GM23338 (cell line): ENCODE results near the gene UBE2H. TPM values are rescaled to one million over a fixed set of nuclear protein-coding genes. Genes with fewer than 3 reads are reported as not detected.
"Not testable (repeated sequence)": the region's sequence is repeated elsewhere in the genome, so short reads cannot be mapped to it uniquely, and the experiment has no call there.

Experiments used
- ATAC-seq: fragments of 200-7000 bp; cut with Tn5 transposase; 3 replicates; pipeline ENCODE4 v1.9.1; 2020
- DNase-seq: peaks from one replicate; pipeline ENCODE4 v3.0.0-alpha.2; 2015; ENCODE audit warnings: low spot score
- H2AFZ ChIP-seq: fragments of 200-600 bp; sonication (generic); 2 replicates; pipeline ENCODE4 v1.8.0; 2016; ENCODE audit warnings: antibody characterized with exemption, mild to moderate bottlenecking, moderate library complexity
- H3F3A ChIP-seq: fragments of 200-600 bp; sonication (generic); replicated peaks from 2 replicates; pipeline ENCODE4 v1.8.0; 2017; ENCODE audit warnings: antibody characterized with exemption, mixed run types, low read depth
- H3K27ac ChIP-seq: fragments of 200-600 bp; sonication (generic); 2 replicates; pipeline ENCODE4 v1.6.1; 2016; ENCODE audit warnings: low read depth
- H3K27me3 ChIP-seq: fragments of 200-600 bp; sonication (generic); 2 replicates; pipeline ENCODE4 v1.8.0; 2016; ENCODE audit warnings: mild to moderate bottlenecking, mixed run types, moderate library complexity; ENCODE audit not compliant: insufficient read depth
- H3K36me3 ChIP-seq: fragments of 200-600 bp; sonication (generic); 2 replicates; pipeline ENCODE4 v1.8.0; 2016; ENCODE audit warnings: mild to moderate bottlenecking; ENCODE audit not compliant: insufficient read depth
- H3K4me1 ChIP-seq: fragments of 200-600 bp; sonication (generic); 2 replicates; pipeline ENCODE4 v1.8.0; 2016; ENCODE audit warnings: mild to moderate bottlenecking, moderate library complexity; ENCODE audit not compliant: insufficient read depth
- H3K4me2 ChIP-seq: fragments of 200-600 bp; sonication (generic); 2 replicates; pipeline ENCODE4 v1.7.1; 2017; ENCODE audit warnings: mixed run types
- H3K4me3 ChIP-seq: fragments of 200-600 bp; sonication (generic); 2 replicates; pipeline ENCODE4 v1.6.1; 2016; ENCODE audit warnings: mixed run types
- H3K79me2 ChIP-seq: fragments of 200-600 bp; sonication (generic); replicated peaks from 2 replicates; pipeline ENCODE4 v1.8.0; 2017; ENCODE audit warnings: mild to moderate bottlenecking; ENCODE audit not compliant: insufficient read depth
- H3K9me2 ChIP-seq: fragments of 200-600 bp; sonication (generic); 2 replicates; pipeline ENCODE4 v1.8.0; 2017; ENCODE audit not compliant: insufficient read depth
- H4K20me1 ChIP-seq: fragments of 200-600 bp; sonication (generic); replicated peaks from 2 replicates; pipeline ENCODE4 v1.8.0; 2017; ENCODE audit warnings: mild to moderate bottlenecking; ENCODE audit not compliant: insufficient read depth
- H3K27ac Mint-ChIP-seq: 2 replicates; pipeline ENCODE4 v1.8.0; 2020; ENCODE audit warnings: inconsistent platforms, mild to moderate bottlenecking, moderate library complexity, mixed read lengths
- H3K27me3 Mint-ChIP-seq: 3 replicates; pipeline ENCODE4 v1.8.0; 2022; ENCODE audit warnings: low read depth, mild to moderate bottlenecking, moderate library complexity, mixed read lengths, inconsistent platforms; ENCODE audit not compliant: insufficient read depth, poor library complexity
- H3K36me3 Mint-ChIP-seq: 3 replicates; pipeline ENCODE4 v1.8.0; 2021; ENCODE audit warnings: low read depth, mild to moderate bottlenecking, inconsistent platforms, moderate library complexity, mixed read lengths
- H3K4me1 Mint-ChIP-seq: 3 replicates; pipeline ENCODE4 v1.8.0; 2020; ENCODE audit warnings: mild to moderate bottlenecking, inconsistent platforms, mixed read lengths
- H3K4me3 Mint-ChIP-seq: 3 replicates; pipeline ENCODE4 v1.8.0; 2021; ENCODE audit warnings: moderate library complexity, mild to moderate bottlenecking, inconsistent platforms, mixed read lengths
- H3K9me3 Mint-ChIP-seq: 3 replicates; pipeline ENCODE4 v1.8.0; 2020; ENCODE audit warnings: moderate library complexity, mild to moderate bottlenecking, inconsistent platforms, mixed read lengths
- CREB1 ChIP-seq: fragments of 250-450 bp; sonication (Bioruptor Pico); IDR thresholded peaks from 2 replicates; pipeline ENCODE4 v1.5.0; 2020; ENCODE audit warnings: low read depth, mild to moderate bottlenecking, moderate library complexity
- EZH2 ChIP-seq: fragments of 200-600 bp; sonication (generic); IDR thresholded peaks from one replicate; pipeline ENCODE4 v1.8.0; 2017; ENCODE audit warnings: antibody characterized with exemption, mild to moderate bottlenecking, low read depth; ENCODE audit not compliant: unreplicated experiment
- NANOG ChIP-seq: IDR thresholded peaks from 2 replicates; pipeline ENCODE4 v1.6.1; 2016; ENCODE audit warnings: antibody characterized with exemption, borderline replicate concordance
- ZNF331 ChIP-seq: fragments of 250-450 bp; sonication (Bioruptor Pico); IDR thresholded peaks from 2 replicates; pipeline ENCODE4 v1.5.0; 2020; ENCODE audit warnings: low read depth, mild to moderate bottlenecking, moderate library complexity
- polyA plus RNA-seq: library from polyadenylated mRNA; unstranded; fragments of >200 nt; fragmentation: Nextera tagmentation; extraction: Ambion mirVana; gene quantifications from 2 replicates; pipeline ENCODE4 v1.2.1, GENCODE V29; 2016
- total RNA-seq: library from RNA; depleted of rRNA; stranded (reverse); fragments of >200 nt; shearing (Covaris generic); gene quantifications from 2 replicates; pipeline ENCODE4 v1.2.3, GENCODE V29; 2014
- TF ChIP-seq, protein P1 (sequence below), 2 experiments: fragments of 200-600 bp in 1 of 2; sonication (generic) in 1 of 2; conservative IDR thresholded peaks; 2 replicates each; pipeline versions ENCODE4 v1.5.1 to v1.6.1; 2016 to 2017; ENCODE audit warnings: antibody characterized with exemption in 2 of 2, low read depth in 2 of 2, mild to moderate bottlenecking in 2 of 2, moderate library complexity in 1 of 2
- TF ChIP-seq, protein P2 (sequence below): fragments of 250-450 bp; sonication (Bioruptor Pico); IDR thresholded peaks from 2 replicates; pipeline ENCODE4 v1.5.0; 2020; ENCODE audit warnings: mild to moderate bottlenecking, moderate library complexity

The UBE2H gene
- total and polyA plus RNA-seq, 2 experiments from 2014 or later: 40.8 to 86.5 TPM

- Mint-ChIP-seq H3K4me3 (peak overlapping the region; percentile 88), H3K27ac (peak overlapping the region; percentile 80), H3K4me1 (peaks cover 17% of the 10 kb centered on the region), H3K27me3 (peaks cover 36% of the 10 kb centered on the region), H3K36me3 (no peaks in the 10 kb centered on the region), H3K9me3 (no peaks in the 10 kb centered on the region)
- H4K20me1 ChIP-seq: no peaks in the 10 kb centered on the region
- no peaks in the 10 kb centered on the region for H3K36me3 ChIP-seq
- no peaks in the 10 kb centered on the region for H3K27me3 ChIP-seq
- peak; percentile 84 for ATAC-seq
- H2AFZ ChIP-seq: peak overlapping the region; percentile 24
- H3K9me2 ChIP-seq: no peaks in the 10 kb centered on the region
- H3F3A ChIP-seq: peaks cover 10% of the 10 kb centered on the region; the same call in 1 of the 2 replicates
- TF ChIP-seq, protein P1, sequence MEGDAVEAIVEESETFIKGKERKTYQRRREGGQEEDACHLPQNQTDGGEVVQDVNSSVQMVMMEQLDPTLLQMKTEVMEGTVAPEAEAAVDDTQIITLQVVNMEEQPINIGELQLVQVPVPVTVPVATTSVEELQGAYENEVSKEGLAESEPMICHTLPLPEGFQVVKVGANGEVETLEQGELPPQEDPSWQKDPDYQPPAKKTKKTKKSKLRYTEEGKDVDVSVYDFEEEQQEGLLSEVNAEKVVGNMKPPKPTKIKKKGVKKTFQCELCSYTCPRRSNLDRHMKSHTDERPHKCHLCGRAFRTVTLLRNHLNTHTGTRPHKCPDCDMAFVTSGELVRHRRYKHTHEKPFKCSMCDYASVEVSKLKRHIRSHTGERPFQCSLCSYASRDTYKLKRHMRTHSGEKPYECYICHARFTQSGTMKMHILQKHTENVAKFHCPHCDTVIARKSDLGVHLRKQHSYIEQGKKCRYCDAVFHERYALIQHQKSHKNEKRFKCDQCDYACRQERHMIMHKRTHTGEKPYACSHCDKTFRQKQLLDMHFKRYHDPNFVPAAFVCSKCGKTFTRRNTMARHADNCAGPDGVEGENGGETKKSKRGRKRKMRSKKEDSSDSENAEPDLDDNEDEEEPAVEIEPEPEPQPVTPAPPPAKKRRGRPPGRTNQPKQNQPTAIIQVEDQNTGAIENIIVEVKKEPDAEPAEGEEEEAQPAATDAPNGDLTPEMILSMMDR (conservative IDR thresholded peaks at IDR 0.05; ENCODE audit: low read depth in 2 of 2): peak; percentile 42 to 71
- no peak for TF ChIP-seq CREB1 (CRISPR knock-in tag)
- TF ChIP-seq NANOG: no peak
- DNase-seq: peak; percentile 99
- H3K4me2 ChIP-seq: peak overlapping the region; percentile 77
- peaks cover 13% of the 10 kb centered on the region for H3K4me1 ChIP-seq
- peak overlapping the region; percentile 82 for H3K27ac ChIP-seq
- no peaks in the 10 kb centered on the region for H3K79me2 ChIP-seq
- peak overlapping the region; percentile 90 for H3K4me3 ChIP-seq
These were observed 128.2 kb downstream of the UBE2H start for GRCh38 chr7:129824291-129825208.

DNA sequence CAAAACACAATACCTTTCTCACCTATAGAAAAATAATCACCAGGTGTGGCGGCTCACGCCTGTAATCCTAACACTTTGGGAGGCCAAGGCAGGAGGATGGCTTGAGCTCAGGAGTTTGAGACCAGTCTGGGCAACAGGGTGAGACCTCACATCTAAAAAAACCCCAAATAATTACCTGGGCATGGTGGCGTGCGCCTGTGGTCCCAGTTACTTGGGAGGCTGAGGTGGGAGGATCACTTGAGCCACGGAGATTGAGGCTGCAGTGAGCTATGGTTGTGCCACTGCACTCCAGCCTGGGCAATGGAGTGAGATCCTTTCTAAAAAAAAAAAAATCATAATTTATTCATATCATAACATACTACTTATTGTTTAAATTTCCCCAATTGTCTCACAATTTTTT, 129.6 kb downstream of the UBE2H start:
- H3K27ac Mint-ChIP-seq, ATAC-seq: not testable (repeated sequence)

GRCh38 chr7:129821476-129821875, 131.3 kb downstream of the UBE2H start:
- Mint-ChIP-seq H3K9me3 (peaks cover 6% of the 10 kb centered on the region; the same call in 1 of the 3 replicates), H3K4me1 (peaks cover 4% of the 10 kb centered on the region; the same call in 2 of the 3 replicates), H3K27me3 (peaks cover 23% of the 10 kb centered on the region), H3K4me3 (no peak overlapping the region), H3K27ac (no peak overlapping the region), H3K36me3 (peaks cover 6% of the 10 kb centered on the region; the same call in 2 of the 3 replicates)
- Histone ChIP-seq H3K4me3 (no peak overlapping the region), H3K79me2 (no peaks in the 10 kb centered on the region), H3K27ac (no peak overlapping the region), H3K36me3 (no peaks in the 10 kb centered on the region), H4K20me1 (no peaks in the 10 kb centered on the region), H2AFZ (no peak overlapping the region), H3K4me2 (no peak overlapping the region), H3K4me1 (peaks cover 7% of the 10 kb centered on the region; the same call in 1 of the 2 replicates), H3F3A (peaks cover 10% of the 10 kb centered on the region; the same call in 1 of the 2 replicates), H3K27me3 (no peaks in the 10 kb centered on the region), H3K9me2 (no peaks in the 10 kb centered on the region)
- DNase-seq (no peak), ATAC-seq (no peak)
- TF ChIP-seq, protein P2, sequence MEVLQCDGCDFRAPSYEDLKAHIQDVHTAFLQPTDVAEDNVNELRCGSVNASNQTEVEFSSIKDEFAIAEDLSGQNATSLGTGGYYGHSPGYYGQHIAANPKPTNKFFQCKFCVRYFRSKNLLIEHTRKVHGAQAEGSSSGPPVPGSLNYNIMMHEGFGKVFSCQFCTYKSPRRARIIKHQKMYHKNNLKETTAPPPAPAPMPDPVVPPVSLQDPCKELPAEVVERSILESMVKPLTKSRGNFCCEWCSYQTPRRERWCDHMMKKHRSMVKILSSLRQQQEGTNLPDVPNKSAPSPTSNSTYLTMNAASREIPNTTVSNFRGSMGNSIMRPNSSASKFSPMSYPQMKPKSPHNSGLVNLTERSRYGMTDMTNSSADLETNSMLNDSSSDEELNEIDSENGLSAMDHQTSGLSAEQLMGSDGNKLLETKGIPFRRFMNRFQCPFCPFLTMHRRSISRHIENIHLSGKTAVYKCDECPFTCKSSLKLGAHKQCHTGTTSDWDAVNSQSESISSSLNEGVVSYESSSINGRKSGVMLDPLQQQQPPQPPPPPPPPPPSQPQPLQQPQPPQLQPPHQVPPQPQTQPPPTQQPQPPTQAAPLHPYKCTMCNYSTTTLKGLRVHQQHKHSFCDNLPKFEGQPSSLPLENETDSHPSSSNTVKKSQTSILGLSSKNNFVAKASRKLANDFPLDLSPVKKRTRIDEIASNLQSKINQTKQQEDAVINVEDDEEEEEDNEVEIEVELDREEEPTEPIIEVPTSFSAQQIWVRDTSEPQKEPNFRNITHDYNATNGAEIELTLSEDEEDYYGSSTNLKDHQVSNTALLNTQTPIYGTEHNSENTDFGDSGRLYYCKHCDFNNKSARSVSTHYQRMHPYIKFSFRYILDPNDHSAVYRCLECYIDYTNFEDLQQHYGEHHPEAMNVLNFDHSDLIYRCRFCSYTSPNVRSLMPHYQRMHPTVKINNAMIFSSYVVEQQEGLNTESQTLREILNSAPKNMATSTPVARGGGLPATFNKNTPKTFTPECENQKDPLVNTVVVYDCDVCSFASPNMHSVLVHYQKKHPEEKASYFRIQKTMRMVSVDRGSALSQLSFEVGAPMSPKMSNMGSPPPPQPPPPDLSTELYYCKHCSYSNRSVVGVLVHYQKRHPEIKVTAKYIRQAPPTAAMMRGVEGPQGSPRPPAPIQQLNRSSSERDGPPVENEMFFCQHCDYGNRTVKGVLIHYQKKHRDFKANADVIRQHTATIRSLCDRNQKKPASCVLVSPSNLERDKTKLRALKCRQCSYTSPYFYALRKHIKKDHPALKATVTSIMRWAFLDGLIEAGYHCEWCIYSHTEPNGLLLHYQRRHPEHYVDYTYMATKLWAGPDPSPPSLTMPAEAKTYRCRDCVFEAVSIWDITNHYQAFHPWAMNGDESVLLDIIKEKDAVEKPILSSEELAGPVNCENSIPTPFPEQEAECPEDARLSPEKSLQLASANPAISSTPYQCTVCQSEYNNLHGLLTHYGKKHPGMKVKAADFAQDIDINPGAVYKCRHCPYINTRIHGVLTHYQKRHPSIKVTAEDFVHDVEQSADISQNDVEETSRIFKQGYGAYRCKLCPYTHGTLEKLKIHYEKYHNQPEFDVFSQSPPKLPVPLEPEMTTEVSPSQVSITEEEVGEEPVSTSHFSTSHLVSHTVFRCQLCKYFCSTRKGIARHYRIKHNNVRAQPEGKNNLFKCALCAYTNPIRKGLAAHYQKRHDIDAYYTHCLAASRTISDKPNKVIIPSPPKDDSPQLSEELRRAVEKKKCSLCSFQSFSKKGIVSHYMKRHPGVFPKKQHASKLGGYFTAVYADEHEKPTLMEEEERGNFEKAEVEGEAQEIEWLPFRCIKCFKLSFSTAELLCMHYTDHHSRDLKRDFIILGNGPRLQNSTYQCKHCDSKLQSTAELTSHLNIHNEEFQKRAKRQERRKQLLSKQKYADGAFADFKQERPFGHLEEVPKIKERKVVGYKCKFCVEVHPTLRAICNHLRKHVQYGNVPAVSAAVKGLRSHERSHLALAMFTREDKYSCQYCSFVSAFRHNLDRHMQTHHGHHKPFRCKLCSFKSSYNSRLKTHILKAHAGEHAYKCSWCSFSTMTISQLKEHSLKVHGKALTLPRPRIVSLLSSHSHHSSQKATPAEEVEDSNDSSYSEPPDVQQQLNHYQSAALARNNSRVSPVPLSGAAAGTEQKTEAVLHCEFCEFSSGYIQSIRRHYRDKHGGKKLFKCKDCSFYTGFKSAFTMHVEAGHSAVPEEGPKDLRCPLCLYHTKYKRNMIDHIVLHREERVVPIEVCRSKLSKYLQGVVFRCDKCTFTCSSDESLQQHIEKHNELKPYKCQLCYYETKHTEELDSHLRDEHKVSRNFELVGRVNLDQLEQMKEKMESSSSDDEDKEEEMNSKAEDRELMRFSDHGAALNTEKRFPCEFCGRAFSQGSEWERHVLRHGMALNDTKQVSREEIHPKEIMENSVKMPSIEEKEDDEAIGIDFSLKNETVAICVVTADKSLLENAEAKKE (CRISPR knock-in tag): no peak
- TF ChIP-seq NANOG: no peak
- TF ChIP-seq EZH2: no peak
- TF ChIP-seq ZNF331: no peak

More for the DNA sequence above, 129.6 kb downstream of the UBE2H start:
- not testable (repeated sequence) for H3K79me2 ChIP-seq, H3K36me3 Mint-ChIP-seq, H3K9me2 ChIP-seq, H3F3A ChIP-seq, H3K4me1 ChIP-seq, H3K36me3 ChIP-seq, H3K27me3 ChIP-seq, H2AFZ ChIP-seq, H3K4me2 ChIP-seq, H3K9me3 Mint-ChIP-seq, DNase-seq, H3K4me3 ChIP-seq, H3K27ac ChIP-seq, H3K4me1 Mint-ChIP-seq, H3K4me3 Mint-ChIP-seq, H4K20me1 ChIP-seq
- peaks cover 31% of the 10 kb centered on the region for H3K27me3 Mint-ChIP-seq
